Osteocyte (in vitro differentiated cells): Measurements from ENCODE around the gene N4BP2. TPM values are rescaled to one million over a fixed set of nuclear protein-coding genes. Genes with fewer than 3 reads are reported as not detected.

ENCODE experiments used
- DNase-seq: peaks from one replicate; pipeline ENCODE4 v3.0.0; 2021; ENCODE audit warnings: mixed read lengths; ENCODE audit not compliant: unreplicated experiment; ENCODE audit errors: extremely low spot score
- H3K27ac Mint-ChIP-seq: one replicate; pipeline ENCODE4 v1.8.0; 2021; ENCODE audit warnings: mild to moderate bottlenecking, mixed read lengths; ENCODE audit not compliant: unreplicated experiment
- H3K27me3 Mint-ChIP-seq: one replicate; pipeline ENCODE4 v1.8.0; 2021; ENCODE audit warnings: mixed read lengths; ENCODE audit not compliant: unreplicated experiment
- H3K36me3 Mint-ChIP-seq: one replicate; pipeline ENCODE4 v1.8.0; 2021; ENCODE audit warnings: mixed read lengths; ENCODE audit not compliant: unreplicated experiment
- H3K4me1 Mint-ChIP-seq: one replicate; pipeline ENCODE4 v1.8.0; 2021; ENCODE audit warnings: mixed read lengths; ENCODE audit not compliant: unreplicated experiment
- H3K4me3 Mint-ChIP-seq: one replicate; pipeline ENCODE4 v1.8.0; 2021; ENCODE audit warnings: mild to moderate bottlenecking, moderate library complexity, mixed read lengths; ENCODE audit not compliant: unreplicated experiment
- H3K9me3 Mint-ChIP-seq: one replicate; pipeline ENCODE4 v1.8.0; 2021; ENCODE audit warnings: mixed read lengths; ENCODE audit not compliant: unreplicated experiment
- total RNA-seq: library from RNA; stranded (reverse); gene quantifications from 2 replicates; pipeline ENCODE4 v1.2.1, GENCODE V29; 2021
- TF ChIP-seq, protein P1 (sequence below): fragments of 200-600 bp; sonication (generic); IDR thresholded peaks from 2 replicates; pipeline ENCODE4 v1.5.0; 2021; ENCODE audit warnings: antibody characterized with exemption, mild to moderate bottlenecking, moderate library complexity

Gene N4BP2
- total RNA-seq, 1 donor from 2014 or later: 14.9 TPM

DNA sequence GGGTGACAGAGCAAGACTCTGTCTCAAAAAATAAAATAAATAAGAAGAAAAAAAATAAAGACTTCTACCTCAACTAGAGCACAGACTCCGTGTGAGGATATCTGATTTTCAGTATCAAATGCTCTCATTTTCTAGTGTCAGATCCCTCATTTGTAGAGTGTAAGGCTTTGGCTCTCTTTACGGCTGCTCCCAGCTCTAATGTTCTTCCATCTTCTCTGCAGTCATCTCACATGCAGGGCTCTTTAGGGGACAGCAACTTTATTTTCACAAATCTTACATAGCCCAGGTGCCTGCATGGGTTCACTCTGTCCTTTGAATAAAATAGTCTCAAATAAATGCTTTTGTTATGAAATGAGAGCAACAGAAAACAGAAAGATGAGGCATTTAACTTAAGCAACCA lies 120.9 kb downstream of the N4BP2 start:
- Mint-ChIP-seq H3K4me3 (no peak overlapping the region), H3K4me1 (no peaks in the 10 kb centered on the region), H3K36me3 (no peaks in the 10 kb centered on the region), H3K27ac (no peak overlapping the region), H3K9me3 (peaks cover 3% of the 10 kb centered on the region), H3K27me3 (no peaks in the 10 kb centered on the region)
- DNase-seq: no peak
- TF ChIP-seq, protein P1, sequence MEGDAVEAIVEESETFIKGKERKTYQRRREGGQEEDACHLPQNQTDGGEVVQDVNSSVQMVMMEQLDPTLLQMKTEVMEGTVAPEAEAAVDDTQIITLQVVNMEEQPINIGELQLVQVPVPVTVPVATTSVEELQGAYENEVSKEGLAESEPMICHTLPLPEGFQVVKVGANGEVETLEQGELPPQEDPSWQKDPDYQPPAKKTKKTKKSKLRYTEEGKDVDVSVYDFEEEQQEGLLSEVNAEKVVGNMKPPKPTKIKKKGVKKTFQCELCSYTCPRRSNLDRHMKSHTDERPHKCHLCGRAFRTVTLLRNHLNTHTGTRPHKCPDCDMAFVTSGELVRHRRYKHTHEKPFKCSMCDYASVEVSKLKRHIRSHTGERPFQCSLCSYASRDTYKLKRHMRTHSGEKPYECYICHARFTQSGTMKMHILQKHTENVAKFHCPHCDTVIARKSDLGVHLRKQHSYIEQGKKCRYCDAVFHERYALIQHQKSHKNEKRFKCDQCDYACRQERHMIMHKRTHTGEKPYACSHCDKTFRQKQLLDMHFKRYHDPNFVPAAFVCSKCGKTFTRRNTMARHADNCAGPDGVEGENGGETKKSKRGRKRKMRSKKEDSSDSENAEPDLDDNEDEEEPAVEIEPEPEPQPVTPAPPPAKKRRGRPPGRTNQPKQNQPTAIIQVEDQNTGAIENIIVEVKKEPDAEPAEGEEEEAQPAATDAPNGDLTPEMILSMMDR: no peak

DNA sequence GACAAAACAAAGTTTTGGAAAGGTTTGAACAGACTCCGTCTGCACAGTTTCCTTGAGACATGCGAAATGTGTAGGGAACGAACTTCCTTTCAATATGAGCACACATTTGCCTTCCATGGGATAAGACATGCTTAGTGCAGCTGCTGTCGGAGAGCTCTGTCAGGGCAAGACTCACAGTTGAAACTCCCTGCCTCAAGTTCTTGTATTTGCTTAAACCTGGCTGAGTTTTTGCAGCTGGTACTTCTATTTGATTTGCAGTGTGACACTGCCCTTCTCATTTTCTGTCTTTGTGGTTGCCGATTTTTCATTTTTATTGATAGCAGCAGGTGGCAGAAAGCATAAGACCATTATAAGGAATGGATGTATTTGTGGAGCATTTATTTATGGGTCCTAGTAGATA lies 122.0 kb downstream of the N4BP2 start:
- no peaks in the 10 kb centered on the region for H3K27me3 Mint-ChIP-seq
- TF ChIP-seq, protein P1: no peak
- no peak for DNase-seq
- no peaks in the 10 kb centered on the region for H3K36me3 Mint-ChIP-seq
- peaks cover under 1% of the 10 kb centered on the region for H3K4me1 Mint-ChIP-seq
- H3K9me3 Mint-ChIP-seq: peaks cover 3% of the 10 kb centered on the region
- no peak overlapping the region for H3K4me3 Mint-ChIP-seq
- no peak overlapping the region for H3K27ac Mint-ChIP-seq

DNA sequence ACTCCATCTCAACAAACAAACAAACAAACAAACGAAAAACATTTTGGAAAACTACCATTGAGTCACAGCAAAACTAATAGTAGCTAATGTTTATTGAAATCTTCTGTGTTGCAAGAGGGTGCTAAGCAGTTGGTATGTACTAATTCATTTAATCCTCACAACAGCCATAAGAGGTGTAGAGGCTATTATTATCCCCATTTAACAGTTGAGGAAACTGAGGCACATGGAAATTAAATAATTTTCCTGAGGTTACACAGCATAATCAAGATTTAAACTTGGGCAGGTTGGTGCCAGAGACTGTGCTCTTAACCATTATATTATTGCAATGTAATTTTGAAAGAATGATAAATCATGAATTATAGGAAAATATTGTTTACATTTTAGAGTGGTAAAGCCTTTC lies 122.7 kb downstream of the N4BP2 start:
- Mint-ChIP-seq H3K27me3 (no peaks in the 10 kb centered on the region), H3K36me3 (no peaks in the 10 kb centered on the region), H3K4me1 (peaks cover 3% of the 10 kb centered on the region), H3K27ac (no peak overlapping the region), H3K4me3 (no peak overlapping the region), H3K9me3 (peaks cover 3% of the 10 kb centered on the region)
- no peak for DNase-seq
- TF ChIP-seq, protein P1: no peak

DNA sequence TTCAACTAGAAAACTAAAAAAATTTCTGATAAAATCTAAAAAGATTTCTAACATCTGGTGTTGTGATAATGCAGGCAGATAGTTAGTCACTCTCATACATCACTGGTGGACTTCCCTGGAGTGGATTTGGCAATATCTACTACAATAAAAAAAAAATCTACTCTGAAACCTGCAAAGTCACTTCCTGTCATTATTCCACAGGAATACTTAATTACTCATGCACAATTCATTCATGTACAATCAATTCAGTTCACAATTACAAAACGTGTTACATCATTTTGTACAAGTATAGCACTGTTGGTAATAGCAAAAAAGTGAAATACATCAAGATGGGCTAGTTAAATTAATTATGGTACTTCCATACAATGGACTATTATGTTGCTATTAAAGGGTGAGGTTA lies 123.7 kb downstream of the N4BP2 start:
- TF ChIP-seq, protein P1: no peak
- no peak for DNase-seq
- Mint-ChIP-seq H3K9me3 (peaks cover 3% of the 10 kb centered on the region), H3K36me3 (no peaks in the 10 kb centered on the region), H3K4me3 (no peak overlapping the region), H3K4me1 (peaks cover 3% of the 10 kb centered on the region), H3K27ac (no peak overlapping the region), H3K27me3 (no peaks in the 10 kb centered on the region)

DNA sequence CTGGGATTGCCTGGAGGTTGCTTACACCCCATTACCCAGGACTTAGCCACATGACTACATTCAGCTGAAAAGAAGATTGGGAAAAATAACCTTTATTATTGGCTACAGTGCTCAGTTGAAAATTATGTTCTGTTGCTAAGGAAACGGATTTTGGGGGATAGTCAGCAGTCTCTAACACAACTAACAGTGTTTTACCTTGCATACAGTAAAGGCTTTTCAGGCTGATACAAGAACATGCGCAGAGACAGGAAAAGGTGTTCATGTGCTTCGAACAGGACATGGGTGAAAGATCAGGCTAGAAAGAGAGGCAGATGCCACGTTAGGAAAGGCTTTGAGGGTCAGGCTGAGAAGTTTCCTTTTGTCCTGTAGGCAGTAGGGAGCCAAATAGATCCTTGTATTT lies 125.4 kb downstream of the N4BP2 start:
- peaks cover 3% of the 10 kb centered on the region for H3K9me3 Mint-ChIP-seq
- DNase-seq: no peak
- no peaks in the 10 kb centered on the region for H3K27me3 Mint-ChIP-seq
- H3K36me3 Mint-ChIP-seq: no peaks in the 10 kb centered on the region
- H3K4me3 Mint-ChIP-seq: no peak overlapping the region
- no peak overlapping the region for H3K27ac Mint-ChIP-seq
- H3K4me1 Mint-ChIP-seq: peaks cover 12% of the 10 kb centered on the region
- TF ChIP-seq, protein P1: no peak
